ENCODE measurements around the gene NEK4. TPM values are rescaled to one million over a fixed set of nuclear protein-coding genes. Genes with fewer than 3 reads are reported as not detected.

The NEK4 gene
- total and polyA plus RNA-seq, 2 donors = 9.5 to 18.7 TPM

DNA sequence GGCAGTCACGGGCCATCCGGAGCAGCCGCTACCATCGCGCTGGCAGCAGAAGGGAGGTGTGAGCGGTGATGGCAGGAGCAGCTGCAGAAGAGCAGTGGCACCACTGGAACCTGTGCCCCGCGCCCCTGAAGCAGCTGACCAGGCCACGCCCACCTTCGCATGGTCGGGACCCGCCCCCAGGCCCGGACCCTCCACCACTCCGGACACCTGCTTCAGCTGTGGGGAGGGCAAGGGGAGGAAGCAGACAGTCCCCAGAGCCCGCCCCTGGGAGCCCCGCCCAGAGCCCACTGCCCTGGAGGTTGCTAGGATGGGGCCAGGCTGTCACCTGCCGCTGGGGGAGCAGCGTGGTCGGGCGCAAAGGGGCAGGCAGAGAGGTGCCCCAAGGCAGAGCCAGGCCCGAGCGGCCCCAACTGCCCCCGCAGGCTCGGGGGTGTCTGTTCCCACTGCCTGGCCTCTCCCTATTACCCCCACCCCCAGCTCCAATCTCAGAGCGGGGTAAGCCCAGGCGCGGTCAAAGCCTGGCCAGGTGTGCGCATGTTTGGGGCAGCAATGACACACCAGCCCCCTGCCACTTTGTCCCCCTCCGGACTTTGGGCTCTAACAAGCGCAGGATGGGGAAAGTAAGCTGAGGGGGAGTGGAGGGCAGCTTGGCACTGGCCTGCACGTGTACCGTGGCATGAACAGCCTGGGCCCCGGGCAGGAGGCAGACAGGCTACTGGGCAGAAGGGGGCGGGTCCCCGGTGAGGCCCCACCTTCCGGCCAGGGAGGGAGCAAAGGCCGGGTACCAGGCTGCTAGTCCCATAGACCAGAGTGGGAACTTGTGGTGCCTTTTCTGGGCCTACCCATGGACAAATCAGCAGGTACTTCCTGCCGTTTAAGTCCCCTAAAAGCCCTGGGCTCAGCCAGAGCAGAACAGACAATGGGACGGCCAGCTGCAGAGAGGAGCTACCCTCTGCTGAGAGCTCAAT is 56.1 kb downstream of the NEK4 start:
- Histone ChIP-seq H3K27ac (ENCODE audit: low read depth in 1 of 2, low read length in 1 of 2) (no peak overlapping the region), H3K4me3 (ENCODE audit: low read length in 2 of 2) (no peak overlapping the region), H3K9me3 (ENCODE audit: control insufficient read depth in 2 of 2, insufficient read depth in 1 of 2, low read length in 1 of 2) (peaks cover 0 to 7% of the 10 kb centered on the region in 2 donors), H3K27me3 (ENCODE audit: control insufficient read depth in 2 of 2, insufficient read depth in 1 of 2, low read length in 1 of 2) (no peaks in the 10 kb centered on the region), H3K4me1 (ENCODE audit: control insufficient read depth in 2 of 2, insufficient read depth in 2 of 2, low read length in 2 of 2) (peaks cover under 1% of the 10 kb centered on the region in 2 donors), H3K36me3 (ENCODE audit: control insufficient read depth in 2 of 2, insufficient read depth in 2 of 2, low read length in 1 of 2) (peaks cover 10 to 16% of the 10 kb centered on the region in 2 donors)
- WGBS = 93% methylated on average over 39 of the region's 39 CpGs
- DNase-seq (ENCODE audit: low read depth in 6 of 9, low spot score in 9 of 9) = no peak

DNA sequence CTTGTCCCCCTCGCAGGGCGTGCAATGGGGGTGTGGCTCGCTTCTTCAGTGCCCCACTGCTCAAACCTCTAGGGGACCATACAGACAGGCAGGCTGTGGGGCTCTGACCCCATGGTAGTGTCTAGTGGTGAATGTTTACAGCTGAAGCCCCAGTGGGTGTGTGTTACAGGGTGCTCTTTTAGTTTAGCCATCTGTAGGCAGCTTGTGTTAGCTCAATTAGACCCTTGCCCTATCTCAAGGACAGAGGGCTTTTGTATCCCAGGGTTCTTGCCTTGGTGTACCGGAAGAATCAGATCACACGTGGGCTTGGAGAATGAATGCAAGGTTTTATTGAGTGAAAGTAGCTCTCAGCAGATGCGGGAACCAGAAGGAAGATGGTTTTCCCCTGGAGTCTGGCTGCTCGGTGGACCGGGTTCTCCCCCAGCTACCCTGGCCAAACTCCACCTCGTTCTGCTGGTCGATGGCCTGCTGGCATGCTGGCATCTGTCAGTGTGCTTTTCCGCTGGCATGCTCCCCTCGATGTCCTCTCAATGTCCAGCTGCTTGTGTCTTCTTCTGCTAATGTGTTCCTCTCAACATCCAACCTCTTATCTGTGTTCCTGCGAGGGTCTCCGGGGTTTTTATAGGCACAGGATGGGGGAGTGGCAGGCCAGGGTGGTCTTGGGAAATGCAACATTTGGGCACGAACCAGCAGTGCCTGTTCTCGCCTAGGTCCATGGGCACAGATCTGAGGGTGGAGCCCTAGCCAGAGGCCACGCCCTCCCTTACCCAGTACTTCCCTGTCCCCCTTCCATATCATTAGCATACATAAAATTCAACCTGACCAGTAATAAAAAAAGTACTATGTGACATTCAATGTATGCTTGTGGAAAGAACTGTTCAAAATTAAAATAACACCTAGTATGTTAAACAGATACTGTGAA is 58.2 kb downstream of the NEK4 start:
- H3K9me3 ChIP-seq (ENCODE audit: control insufficient read depth in 2 of 2, insufficient read depth in 1 of 2, low read length in 1 of 2) = no peaks in the 10 kb centered on the region
- 98% methylated on average over 17 of the region's 17 CpGs for WGBS
- peaks cover 15 to 18% of the 10 kb centered on the region in 2 donors for H3K36me3 ChIP-seq (ENCODE audit: control insufficient read depth in 2 of 2, insufficient read depth in 2 of 2, low read length in 1 of 2)
- no peaks in the 10 kb centered on the region for H3K27me3 ChIP-seq (ENCODE audit: control insufficient read depth in 2 of 2, insufficient read depth in 1 of 2, low read length in 1 of 2)
- H3K4me1 ChIP-seq (ENCODE audit: control insufficient read depth in 2 of 2, insufficient read depth in 2 of 2, low read length in 2 of 2) = peaks cover 0 to 4% of the 10 kb centered on the region in 2 donors
- DNase-seq (ENCODE audit: low read depth in 6 of 9, low spot score in 9 of 9) = no peak
- no peak overlapping the region for H3K27ac ChIP-seq (ENCODE audit: low read depth in 1 of 2, low read length in 1 of 2)
- no peak overlapping the region for H3K4me3 ChIP-seq (ENCODE audit: low read length in 2 of 2)

GRCh38 chr3:52710512-52710911 is 60.2 kb downstream of the NEK4 start:
- no peak for DNase-seq (ENCODE audit: low read depth in 6 of 9, low spot score in 9 of 9)
- Histone ChIP-seq H3K4me3 (ENCODE audit: low read length in 2 of 2) (no peak overlapping the region), H3K4me1 (ENCODE audit: control insufficient read depth in 2 of 2, insufficient read depth in 2 of 2, low read length in 2 of 2) (peaks cover 9 to 16% of the 10 kb centered on the region in 2 donors), H3K9me3 (ENCODE audit: control insufficient read depth in 2 of 2, insufficient read depth in 1 of 2, low read length in 1 of 2) (no peaks in the 10 kb centered on the region), H3K36me3 (ENCODE audit: control insufficient read depth in 2 of 2, insufficient read depth in 2 of 2, low read length in 1 of 2) (peaks cover 7 to 18% of the 10 kb centered on the region in 2 donors), H3K27me3 (ENCODE audit: control insufficient read depth in 2 of 2, insufficient read depth in 1 of 2, low read length in 1 of 2) (no peaks in the 10 kb centered on the region), H3K27ac (ENCODE audit: low read depth in 1 of 2, low read length in 1 of 2) (no peak overlapping the region)
- WGBS = 90% methylated on average over 2 of the region's 2 CpGs

GRCh38 chr3:52707585-52707984 is 63.2 kb downstream of the NEK4 start:
- Histone ChIP-seq H3K27me3 (ENCODE audit: control insufficient read depth in 2 of 2, insufficient read depth in 1 of 2, low read length in 1 of 2) (no peaks in the 10 kb centered on the region), H3K36me3 (ENCODE audit: control insufficient read depth in 2 of 2, insufficient read depth in 2 of 2, low read length in 1 of 2) (peaks cover 5 to 18% of the 10 kb centered on the region in 2 donors), H3K9me3 (ENCODE audit: control insufficient read depth in 2 of 2, insufficient read depth in 1 of 2, low read length in 1 of 2) (no peaks in the 10 kb centered on the region), H3K4me1 (ENCODE audit: control insufficient read depth in 2 of 2, insufficient read depth in 2 of 2, low read length in 2 of 2) (peaks cover 22 to 30% of the 10 kb centered on the region in 2 donors), H3K27ac (ENCODE audit: low read depth in 1 of 2, low read length in 1 of 2) (no peak overlapping the region), H3K4me3 (ENCODE audit: low read length in 2 of 2) (no peak overlapping the region)
- DNase-seq (ENCODE audit: low read depth in 6 of 9, low spot score in 9 of 9) = peak in 1 of 9 donors; percentile 43
- WGBS = 5% methylated on average over 4 of the region's 4 CpGs

GRCh38 chr3:52705688-52706686 is 64.8 kb downstream of the NEK4 start, which contains the start of the genes GLT8D1 and SPCS1:
GLT8D1 (minus strand) TSS chr3:52705791; CDS start chr3:52700460, 5,331 bp downstream.
SPCS1 (plus strand) TSS chr3:52706106; CDS start chr3:52706247, 141 bp downstream.
- Histone ChIP-seq H3K36me3 (ENCODE audit: control insufficient read depth in 2 of 2, insufficient read depth in 2 of 2, low read length in 1 of 2) (peaks cover 4 to 18% of the 10 kb centered on the region in 2 donors), H3K27ac (ENCODE audit: low read depth in 1 of 2, low read length in 1 of 2) (peak within 1 kb of the TSS; percentile 55 to 92), H3K9me3 (ENCODE audit: control insufficient read depth in 2 of 2, insufficient read depth in 1 of 2, low read length in 1 of 2) (no peaks in the 10 kb centered on the region), H3K4me1 (ENCODE audit: control insufficient read depth in 2 of 2, insufficient read depth in 2 of 2, low read length in 2 of 2) (peaks cover 22 to 30% of the 10 kb centered on the region in 2 donors), H3K4me3 (ENCODE audit: low read length in 2 of 2) (peak within 1 kb of the TSS; percentile 71 to 81), H3K27me3 (ENCODE audit: control insufficient read depth in 2 of 2, insufficient read depth in 1 of 2, low read length in 1 of 2) (no peaks in the 10 kb centered on the region)
- under 1% methylated on average over 94 of the region's 94 CpGs for WGBS
- DNase-seq (ENCODE audit: low read depth in 6 of 9, low spot score in 9 of 9) = peak; percentile 76 to 95 (median 90)

DNA sequence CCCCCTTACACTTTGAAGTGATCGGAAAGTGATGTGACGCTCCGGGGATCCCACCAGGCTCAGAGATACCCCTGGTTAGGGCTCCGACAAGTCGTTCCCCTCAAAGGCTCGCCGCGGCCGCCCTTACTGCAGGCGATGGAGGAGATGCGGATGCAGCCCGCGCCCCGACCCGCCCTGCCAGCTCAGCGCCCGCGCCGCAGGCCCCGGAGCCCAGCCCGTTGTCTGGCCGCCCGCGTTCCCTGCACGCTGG is 65.4 kb downstream of the NEK4 start:
- Histone ChIP-seq H3K4me3 (ENCODE audit: low read length in 2 of 2) (peak overlapping the region; percentile 71 to 81), H3K27me3 (ENCODE audit: control insufficient read depth in 2 of 2, insufficient read depth in 1 of 2, low read length in 1 of 2) (no peaks in the 10 kb centered on the region), H3K27ac (ENCODE audit: low read depth in 1 of 2, low read length in 1 of 2) (peak overlapping the region; percentile 33 to 74), H3K9me3 (ENCODE audit: control insufficient read depth in 2 of 2, insufficient read depth in 1 of 2, low read length in 1 of 2) (no peaks in the 10 kb centered on the region), H3K4me1 (ENCODE audit: control insufficient read depth in 2 of 2, insufficient read depth in 2 of 2, low read length in 2 of 2) (peaks cover 22 to 30% of the 10 kb centered on the region in 2 donors), H3K36me3 (ENCODE audit: control insufficient read depth in 2 of 2, insufficient read depth in 2 of 2, low read length in 1 of 2) (peaks cover 4 to 15% of the 10 kb centered on the region in 2 donors)
- no peak for DNase-seq (ENCODE audit: low read depth in 6 of 9, low spot score in 9 of 9)
- under 1% methylated on average over 25 of the region's 25 CpGs for WGBS

GRCh38 chr3:52704611-52705437 is 65.9 kb downstream of the NEK4 start:
- WGBS = 19% methylated on average over 22 of the region's 22 CpGs
- Histone ChIP-seq H3K27me3 (ENCODE audit: control insufficient read depth in 2 of 2, insufficient read depth in 1 of 2, low read length in 1 of 2) (no peaks in the 10 kb centered on the region), H3K4me3 (ENCODE audit: low read length in 2 of 2) (peak overlapping the region; percentile 71 to 81), H3K9me3 (ENCODE audit: control insufficient read depth in 2 of 2, insufficient read depth in 1 of 2, low read length in 1 of 2) (no peaks in the 10 kb centered on the region), H3K36me3 (ENCODE audit: control insufficient read depth in 2 of 2, insufficient read depth in 2 of 2, low read length in 1 of 2) (peaks cover 4 to 16% of the 10 kb centered on the region in 2 donors), H3K27ac (ENCODE audit: low read depth in 1 of 2, low read length in 1 of 2) (peak overlapping the region in 1 of 2 donors; percentile 55), H3K4me1 (ENCODE audit: control insufficient read depth in 2 of 2, insufficient read depth in 2 of 2, low read length in 2 of 2) (peaks cover 22 to 30% of the 10 kb centered on the region in 2 donors)
- peak in 2 of 9 donors; percentile 7 to 39 for DNase-seq (ENCODE audit: low read depth in 6 of 9, low spot score in 9 of 9)
